Measurements from ENCODE around the gene PML.

PML gene

GRCh38 chr15:73984208-73984979 is 10.1 kb upstream of the PML start:
- intact Hi-C loops (cut with micrococcal nuclease) = no loop called here
- H3K36me3 Mint-ChIP-seq (ENCODE audit: low read depth) = peaks cover 26% of the 10 kb centered on the region
- H3K27me3 Mint-ChIP-seq = no peaks in the 10 kb centered on the region
- peaks cover 57% of the 10 kb centered on the region for H3K4me1 Mint-ChIP-seq (ENCODE audit: low read depth)
- H3K9me3 Mint-ChIP-seq = no peaks in the 10 kb centered on the region
- no peak overlapping the region for H3K27ac Mint-ChIP-seq
- no peak overlapping the region for H3K4me3 Mint-ChIP-seq

- Mint-ChIP-seq H3K4me1 (ENCODE audit: low read depth) (peaks cover 57% of the 10 kb centered on the region), H3K27ac (no peak overlapping the region), H3K9me3 (no peaks in the 10 kb centered on the region), H3K36me3 (ENCODE audit: low read depth) (peaks cover 26% of the 10 kb centered on the region), H3K27me3 (no peaks in the 10 kb centered on the region), H3K4me3 (no peak overlapping the region)
- intact Hi-C loops (cut with micrococcal nuclease) = no loop called here
Measured at GRCh38 chr15:73985101-73985873, 9.2 kb upstream of the PML start.

GRCh38 chr15:73986055-73986775 is 8.3 kb upstream of the PML start:
- Mint-ChIP-seq H3K27ac (no peak overlapping the region), H3K4me3 (no peak overlapping the region), H3K9me3 (no peaks in the 10 kb centered on the region), H3K4me1 (ENCODE audit: low read depth) (peaks cover 63% of the 10 kb centered on the region), H3K27me3 (no peaks in the 10 kb centered on the region), H3K36me3 (ENCODE audit: low read depth) (peaks cover 26% of the 10 kb centered on the region)
- intact Hi-C loops (cut with micrococcal nuclease) = no loop called here

GRCh38 chr15:73986776-73987056 is 7.8 kb upstream of the PML start:
- intact Hi-C loops (cut with micrococcal nuclease) = no loop called here
- peaks cover 26% of the 10 kb centered on the region for H3K36me3 Mint-ChIP-seq (ENCODE audit: low read depth)
- H3K4me3 Mint-ChIP-seq = no peak overlapping the region
- H3K27ac Mint-ChIP-seq = no peak overlapping the region
- H3K4me1 Mint-ChIP-seq (ENCODE audit: low read depth) = peaks cover 62% of the 10 kb centered on the region
- H3K9me3 Mint-ChIP-seq = no peaks in the 10 kb centered on the region
- H3K27me3 Mint-ChIP-seq = no peaks in the 10 kb centered on the region

GRCh38 chr15:73987250-73987649 is 7.3 kb upstream of the PML start:
- Mint-ChIP-seq H3K4me3 (no peak overlapping the region), H3K36me3 (ENCODE audit: low read depth) (peaks cover 26% of the 10 kb centered on the region), H3K27ac (no peak overlapping the region), H3K9me3 (no peaks in the 10 kb centered on the region), H3K27me3 (no peaks in the 10 kb centered on the region), H3K4me1 (ENCODE audit: low read depth) (peaks cover 58% of the 10 kb centered on the region)
- intact Hi-C loops (cut with micrococcal nuclease) = no loop called here

DNA sequence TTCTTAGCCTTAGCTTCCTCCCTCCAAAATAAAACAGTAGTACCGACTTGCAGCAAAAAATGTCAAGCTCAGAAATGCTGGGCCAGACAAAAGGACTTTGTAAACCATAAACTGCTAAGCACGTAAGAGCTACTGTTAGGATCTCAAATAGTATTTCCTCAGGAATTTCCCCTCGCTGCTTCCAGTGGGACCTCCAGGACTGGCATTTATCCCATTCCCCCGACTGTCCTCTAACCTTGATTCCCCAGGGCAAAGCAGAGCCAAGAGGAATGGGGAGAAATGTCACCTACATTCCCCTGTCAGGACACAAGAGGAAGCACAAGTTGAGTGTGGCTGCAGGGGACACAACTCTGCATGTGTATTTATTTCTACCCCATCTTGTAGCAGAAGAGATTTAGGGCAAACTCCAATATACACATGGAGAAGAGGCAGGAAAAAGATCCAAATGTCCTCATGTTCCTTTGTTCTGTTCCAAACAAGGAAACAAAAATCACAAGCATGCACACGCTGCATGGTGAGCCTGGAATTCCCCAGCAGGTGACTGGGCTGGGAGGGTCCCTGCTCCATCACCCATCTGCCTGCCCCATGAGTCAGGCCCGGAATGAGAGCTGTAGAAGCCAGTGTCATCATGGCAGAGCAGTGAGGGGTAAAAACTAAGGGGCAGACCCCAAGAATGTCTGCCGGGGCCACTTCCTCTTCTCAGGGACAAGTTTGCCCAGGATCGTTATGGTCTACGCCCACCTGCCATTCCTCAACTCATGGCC is 6.7 kb upstream of the PML start:
- H3K4me3 Mint-ChIP-seq = no peak overlapping the region
- no peaks in the 10 kb centered on the region for H3K9me3 Mint-ChIP-seq
- H3K4me1 Mint-ChIP-seq (ENCODE audit: low read depth) = peaks cover 58% of the 10 kb centered on the region
- no peaks in the 10 kb centered on the region for H3K27me3 Mint-ChIP-seq
- intact Hi-C loops (cut with micrococcal nuclease) = no loop called here
- peaks cover 26% of the 10 kb centered on the region for H3K36me3 Mint-ChIP-seq (ENCODE audit: low read depth)
- no peak overlapping the region for H3K27ac Mint-ChIP-seq

GRCh38 chr15:73988445-73988969 is 6.0 kb upstream of the PML start:
- Mint-ChIP-seq H3K27me3 (no peaks in the 10 kb centered on the region), H3K9me3 (no peaks in the 10 kb centered on the region), H3K4me3 (no peak overlapping the region), H3K4me1 (ENCODE audit: low read depth) (peaks cover 58% of the 10 kb centered on the region), H3K27ac (no peak overlapping the region), H3K36me3 (ENCODE audit: low read depth) (peaks cover 26% of the 10 kb centered on the region)
- intact Hi-C loops (cut with micrococcal nuclease) = no loop called here

DNA sequence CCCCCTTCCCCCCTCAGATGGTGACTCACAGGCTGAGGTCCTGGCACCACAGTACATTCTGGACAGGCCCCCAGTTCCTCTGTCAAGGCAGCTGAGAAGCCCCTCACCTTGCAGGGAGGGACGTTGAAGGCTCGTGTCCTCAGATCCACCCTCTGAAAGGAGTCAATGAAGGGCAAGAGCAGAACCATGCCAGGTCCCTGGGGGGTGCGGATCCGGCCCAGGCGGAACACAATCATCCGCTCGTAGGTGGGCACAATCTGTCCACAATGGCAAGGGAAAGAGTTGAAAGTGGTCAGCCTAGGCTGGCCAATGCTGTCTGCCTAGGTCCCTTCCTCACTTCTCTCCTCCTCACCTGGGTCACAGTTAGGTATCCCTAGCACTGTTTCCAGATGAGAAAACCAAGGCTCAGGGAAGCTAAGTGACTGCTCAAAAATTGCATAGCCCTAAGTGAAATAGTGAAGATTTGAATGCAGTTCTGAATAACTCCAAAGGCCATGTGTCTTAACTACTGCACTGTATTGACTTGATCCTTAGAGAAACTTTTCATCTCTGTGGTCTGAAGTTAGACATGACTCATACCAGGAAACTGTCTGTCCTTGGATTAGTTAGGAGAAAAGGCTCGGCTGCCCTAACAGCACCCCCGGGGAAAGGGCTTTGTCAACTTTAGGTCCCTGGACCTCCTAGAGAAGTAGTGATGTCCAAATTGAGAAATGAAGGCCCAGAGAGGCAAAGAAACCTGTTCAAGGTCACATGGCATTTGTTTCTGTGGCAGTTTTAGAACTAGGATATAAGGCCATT is 5.3 kb upstream of the PML start:
- H3K4me3 Mint-ChIP-seq = no peak overlapping the region
- H3K4me1 Mint-ChIP-seq (ENCODE audit: low read depth) = peaks cover 59% of the 10 kb centered on the region

DNA sequence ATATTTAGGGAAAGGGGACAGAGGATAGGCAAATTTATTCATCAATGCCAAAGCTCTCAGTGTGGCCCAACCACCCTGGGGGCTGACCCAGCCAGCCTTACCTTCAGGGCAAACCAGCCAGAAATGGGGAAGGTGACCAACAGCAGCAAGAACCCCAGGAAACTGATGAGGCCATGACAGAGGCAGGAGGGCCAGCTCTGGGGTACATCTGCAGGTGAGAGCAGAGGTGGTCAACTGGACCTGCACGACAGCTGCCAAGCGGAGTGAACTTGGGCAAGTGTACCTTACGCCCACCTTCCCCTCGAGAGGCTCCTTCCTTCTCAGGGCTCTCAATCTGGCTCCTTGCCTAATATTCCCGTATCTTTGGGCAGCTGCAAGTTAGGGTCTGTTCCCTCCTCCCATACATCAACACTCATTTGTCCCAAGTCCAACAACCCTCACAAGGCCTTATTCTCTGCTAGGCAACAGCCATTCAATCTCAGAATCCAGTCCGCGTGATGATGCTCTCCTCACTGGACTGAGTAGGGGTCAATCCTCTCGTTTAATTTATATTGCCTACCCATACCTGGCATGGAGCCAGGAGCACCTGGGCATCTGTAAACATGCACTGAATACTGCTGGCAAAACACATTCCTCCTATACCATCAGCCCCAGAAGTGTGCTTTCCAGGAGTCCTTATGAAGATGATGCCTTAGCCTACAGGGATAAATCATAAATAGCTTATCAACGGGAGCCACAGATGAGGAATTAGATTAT is 4.1 kb upstream of the PML start:
- intact Hi-C loops (cut with micrococcal nuclease) = no loop called here
- no peak overlapping the region for H3K4me3 Mint-ChIP-seq
- no peak overlapping the region for H3K27ac Mint-ChIP-seq
- H3K27me3 Mint-ChIP-seq = no peaks in the 10 kb centered on the region
- H3K36me3 Mint-ChIP-seq (ENCODE audit: low read depth) = peaks cover 27% of the 10 kb centered on the region
- H3K4me1 Mint-ChIP-seq (ENCODE audit: low read depth) = peaks cover 53% of the 10 kb centered on the region
- H3K9me3 Mint-ChIP-seq = no peaks in the 10 kb centered on the region

More for the DNA sequence above, 5.3 kb upstream of the PML start:
- H3K9me3 Mint-ChIP-seq = no peaks in the 10 kb centered on the region
- intact Hi-C loops (cut with micrococcal nuclease) = no loop called here
- peaks cover 20% of the 10 kb centered on the region for H3K36me3 Mint-ChIP-seq (ENCODE audit: low read depth)
- no peaks in the 10 kb centered on the region for H3K27me3 Mint-ChIP-seq
- no peak overlapping the region for H3K27ac Mint-ChIP-seq

DNA sequence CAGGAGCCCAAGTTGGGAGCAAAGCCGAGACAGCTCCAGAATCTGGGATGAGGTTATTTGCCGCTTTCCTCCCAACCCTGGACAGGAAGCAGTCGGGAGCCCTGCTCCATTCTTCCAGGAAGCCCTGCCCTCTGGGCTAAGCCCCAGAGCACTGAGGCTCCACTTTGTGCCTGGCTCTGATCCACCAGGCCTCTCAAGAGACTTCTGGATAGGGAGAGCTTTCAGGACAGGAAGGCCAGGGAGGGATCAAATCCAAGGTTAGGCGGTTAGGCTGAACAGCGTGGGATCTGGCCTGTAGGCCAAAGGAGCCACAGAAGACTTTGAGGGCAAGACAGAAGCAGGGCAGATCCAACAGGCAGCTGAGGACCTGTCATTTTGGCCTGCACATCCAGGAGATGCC is 3.3 kb upstream of the PML start:
- Mint-ChIP-seq H3K36me3 (ENCODE audit: low read depth) (peaks cover 21% of the 10 kb centered on the region), H3K4me3 (peak overlapping the region; percentile 90), H3K9me3 (no peaks in the 10 kb centered on the region), H3K27ac (peak overlapping the region; percentile 83), H3K4me1 (ENCODE audit: low read depth) (peaks cover 53% of the 10 kb centered on the region), H3K27me3 (no peaks in the 10 kb centered on the region)
- intact Hi-C loops (cut with micrococcal nuclease) = no loop called here

GRCh38 chr15:73991726-73992593 is 2.6 kb upstream of the PML start, which contains the start of gene STOML1:
STOML1 (minus strand) TSS chr15:73992295; CDS start chr15:73992223, 72 bp downstream.
- Mint-ChIP-seq H3K36me3 (ENCODE audit: low read depth) (peaks cover 14% of the 10 kb centered on the region), H3K9me3 (no peaks in the 10 kb centered on the region), H3K4me3 (peak within 1 kb of the TSS; percentile 90), H3K27me3 (no peaks in the 10 kb centered on the region), H3K4me1 (ENCODE audit: low read depth) (peaks cover 48% of the 10 kb centered on the region), H3K27ac (peak within 1 kb of the TSS; percentile 83)
- intact Hi-C loops (cut with micrococcal nuclease) = no loop called here

DNA sequence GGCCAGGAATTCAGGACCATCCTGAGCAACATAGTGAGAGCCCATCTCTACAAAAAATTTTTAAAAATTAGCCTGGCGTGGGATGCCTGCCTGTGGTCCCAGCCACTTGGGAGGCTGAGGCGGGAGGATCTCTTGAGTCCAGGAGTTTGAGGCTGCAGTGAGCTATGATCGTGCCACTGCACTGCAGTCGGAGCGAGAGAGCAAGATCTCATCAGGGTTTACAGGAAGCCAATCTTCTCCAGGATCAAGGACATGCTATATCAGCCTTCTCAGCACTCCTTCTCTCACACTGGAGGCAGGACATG is 2.0 kb upstream of the PML start:
- Mint-ChIP-seq H3K27me3 (no peaks in the 10 kb centered on the region), H3K27ac (peak overlapping the region; percentile 83), H3K9me3 (no peaks in the 10 kb centered on the region), H3K36me3 (ENCODE audit: low read depth) (peaks cover 13% of the 10 kb centered on the region), H3K4me1 (ENCODE audit: low read depth) (peaks cover 50% of the 10 kb centered on the region), H3K4me3 (peak overlapping the region; percentile 90)
- intact Hi-C loops (cut with micrococcal nuclease) = no loop called here

All from dendritic cell treated with granulocyte-macrophage colony-stimulating factor and Interleukin-4, amounts not matched to agents 40 ng/mL and 50 ng/mL, for 4 days (primary cell).